ENCODE results near the gene KRT32.

KRT32 gene

GRCh38 chr17:41466988-41467387 is at the start of gene KRT32:
KRT32 (minus strand) TSS chr17:41467386; CDS start chr17:41467325, 61 bp downstream.
- DNase-seq = no peak

GRCh38 chr17:41516830-41517283 is 49.7 kb upstream of the KRT32 start:
- DNase-seq = no peak

GRCh38 chr17:41516147-41516829 is 49.1 kb upstream of the KRT32 start:
- no peak for DNase-seq

DNA sequence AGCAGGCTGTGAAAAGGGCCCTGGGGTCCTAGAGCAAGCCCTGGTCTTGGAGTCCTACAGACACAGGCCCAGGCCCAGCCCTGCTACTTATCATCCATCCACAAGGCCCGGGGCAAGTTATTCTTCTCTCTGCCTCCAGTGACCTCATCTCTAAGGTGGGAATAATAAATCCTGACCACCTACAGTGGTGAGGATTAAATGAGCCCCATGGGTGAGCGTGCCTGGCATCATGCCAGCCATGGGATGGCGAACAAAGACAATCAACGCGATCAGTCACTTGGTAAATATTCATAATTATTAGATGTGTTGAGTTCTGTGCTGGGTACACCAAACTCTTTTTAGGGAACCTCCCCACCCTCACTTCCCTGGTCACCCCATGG is 46.0 kb upstream of the KRT32 start:
- no peak for DNase-seq

DNA sequence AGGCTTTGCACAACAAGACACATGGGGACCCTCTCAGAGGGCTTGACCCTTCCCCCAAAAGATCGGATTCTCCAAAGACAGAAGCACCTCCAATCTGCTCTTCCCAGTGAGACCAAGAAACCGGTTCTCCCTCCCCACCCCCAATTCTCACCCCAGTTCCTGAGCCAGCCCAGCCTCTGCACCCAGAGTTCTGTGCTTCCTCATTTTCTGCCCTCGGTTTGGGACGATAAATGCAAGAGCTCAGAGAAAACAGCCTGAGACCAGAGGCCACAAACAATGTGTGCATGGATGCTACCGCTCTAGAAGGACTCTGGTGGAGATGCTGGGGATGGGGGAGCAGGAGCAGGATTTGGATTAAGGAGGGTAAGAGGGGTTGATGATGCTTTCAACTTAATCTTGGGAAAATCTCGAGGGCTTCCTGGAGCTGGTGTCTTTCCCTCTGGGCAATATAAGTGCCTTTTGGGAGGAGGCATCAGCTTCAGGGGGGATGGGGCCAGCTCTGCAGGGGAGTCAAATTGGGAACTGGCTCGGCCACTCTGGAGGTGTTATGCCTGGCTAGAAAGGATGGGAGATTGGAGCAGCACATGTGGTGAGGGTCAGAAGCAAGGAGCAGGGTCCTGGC is 45.5 kb upstream of the KRT32 start:
- DNase-seq = no peak

DNA sequence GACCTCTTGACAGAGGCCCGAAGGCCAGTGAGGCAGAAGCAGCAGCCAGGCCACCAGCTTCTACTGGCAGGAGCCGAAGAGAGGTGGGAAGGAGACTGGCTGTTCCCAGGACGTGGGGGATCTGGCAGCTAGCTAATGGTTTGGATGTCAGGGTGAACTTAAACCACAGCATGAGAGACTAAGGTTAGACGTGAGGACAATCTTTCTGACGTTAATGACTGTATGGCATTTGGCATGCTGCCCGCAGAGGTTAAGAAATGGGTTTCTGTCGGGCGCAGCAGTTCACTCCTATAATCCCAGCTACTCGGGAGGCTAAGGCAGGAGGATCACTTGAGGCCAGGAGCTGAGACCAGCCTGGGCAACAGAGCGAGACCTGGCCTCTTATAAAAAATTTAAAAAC is 44.5 kb upstream of the KRT32 start:
- no peak for DNase-seq

DNA sequence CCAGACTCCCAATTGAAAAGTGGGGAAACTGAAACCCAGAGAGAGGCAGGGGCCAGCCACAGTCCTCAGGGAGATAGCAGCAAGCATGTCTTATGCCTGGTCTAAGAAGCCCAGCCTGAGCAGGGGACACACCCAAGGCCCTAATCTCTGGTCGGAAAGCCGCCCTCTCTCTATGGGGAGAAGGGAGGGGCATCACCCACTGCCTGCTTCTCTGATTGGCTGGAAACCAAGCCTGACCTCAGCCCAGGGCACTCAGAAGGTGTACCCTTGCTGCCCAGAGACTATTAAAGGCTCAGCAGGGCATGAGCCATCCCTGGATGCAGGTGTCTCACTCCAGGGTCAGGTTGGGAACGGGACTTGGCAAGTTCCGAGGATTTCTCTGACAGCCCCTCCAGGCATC is 43.9 kb upstream of the KRT32 start:
- DNase-seq = no peak

DNA sequence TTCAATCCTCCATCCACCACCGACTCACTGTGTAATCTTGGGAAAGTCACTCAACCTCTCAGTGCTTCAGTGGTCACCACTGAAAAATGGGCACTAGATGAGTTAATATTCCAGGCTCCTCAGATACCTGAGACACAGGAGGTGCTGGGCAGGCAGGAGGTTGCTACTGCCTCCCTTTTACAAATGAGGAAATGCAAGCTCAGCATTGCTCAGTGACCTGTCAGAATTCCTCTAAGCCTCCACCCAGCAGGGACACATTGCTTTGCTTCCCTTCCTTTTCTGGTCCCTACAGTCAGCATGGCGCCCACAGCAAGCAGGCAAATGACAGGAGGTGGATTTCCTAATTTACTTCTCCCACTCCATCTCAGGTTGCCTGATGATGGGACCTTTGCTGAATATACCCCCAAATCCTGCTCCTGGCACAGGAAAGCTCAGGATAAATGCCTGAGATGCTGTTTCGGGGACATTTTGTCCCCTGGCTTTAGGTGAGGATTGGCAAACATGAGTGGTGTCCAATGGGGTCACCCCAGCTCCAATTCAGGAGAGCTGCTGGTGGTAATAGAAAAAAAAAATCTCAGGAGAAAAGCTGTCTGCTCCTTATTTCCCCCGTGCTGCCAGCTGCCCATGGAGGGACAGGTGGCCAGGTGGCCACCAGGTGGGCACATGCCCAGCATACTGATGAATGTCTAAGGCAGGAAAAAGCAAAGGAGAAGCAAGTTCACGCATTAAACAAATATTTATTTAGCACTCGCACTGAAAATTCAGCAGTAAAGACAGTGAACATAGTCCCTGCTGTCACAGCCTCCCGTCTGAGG is 43.3 kb upstream of the KRT32 start:
- no peak for DNase-seq

- no peak for DNase-seq
Measured at GRCh38 chr17:41507315-41507880, 40.2 kb upstream of the KRT32 start.

GRCh38 chr17:41505809-41506767 is 38.9 kb upstream of the KRT32 start:
- no peak for DNase-seq

- DNase-seq = no peak
Measured at GRCh38 chr17:41505007-41505808, 38.0 kb upstream of the KRT32 start, which contains the start of gene KRT13. KRT13 (minus strand) TSS chr17:41505612; CDS start chr17:41505550, 62 bp downstream.

DNA sequence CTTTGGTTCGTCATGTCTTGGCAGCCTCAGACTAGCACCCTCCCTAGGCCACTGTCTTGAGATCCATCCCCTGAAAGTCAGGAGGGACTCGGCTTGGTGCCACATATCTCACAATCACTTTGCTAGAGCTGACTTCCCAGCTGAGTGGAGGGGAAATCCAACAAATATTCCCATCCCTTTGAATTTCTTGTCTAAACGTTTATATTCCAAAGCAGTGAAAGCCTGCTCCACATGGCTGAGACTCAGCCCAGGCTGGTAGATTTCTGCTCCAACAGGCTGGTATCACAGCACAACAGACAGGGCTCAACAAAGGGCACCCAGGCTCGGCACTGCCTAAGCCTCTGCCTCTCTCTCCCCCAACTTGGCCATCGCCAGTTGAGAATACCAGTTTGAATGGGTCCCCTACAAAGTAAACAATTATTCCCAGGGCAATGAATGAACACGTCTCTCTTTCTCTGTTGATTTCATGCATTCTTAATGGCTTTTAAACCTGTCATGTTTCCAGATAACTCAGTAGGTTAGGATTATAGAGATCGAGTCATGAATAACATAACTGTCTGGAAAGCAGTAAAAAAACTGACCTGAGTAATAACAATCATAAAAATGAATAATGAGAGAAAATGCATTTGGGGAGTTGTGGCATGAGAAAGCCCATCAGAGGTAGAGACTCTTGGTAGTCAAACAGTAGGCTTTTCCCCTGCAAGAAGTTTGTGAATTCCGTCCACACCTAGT is 37.2 kb upstream of the KRT32 start:
- no peak for DNase-seq

DNA sequence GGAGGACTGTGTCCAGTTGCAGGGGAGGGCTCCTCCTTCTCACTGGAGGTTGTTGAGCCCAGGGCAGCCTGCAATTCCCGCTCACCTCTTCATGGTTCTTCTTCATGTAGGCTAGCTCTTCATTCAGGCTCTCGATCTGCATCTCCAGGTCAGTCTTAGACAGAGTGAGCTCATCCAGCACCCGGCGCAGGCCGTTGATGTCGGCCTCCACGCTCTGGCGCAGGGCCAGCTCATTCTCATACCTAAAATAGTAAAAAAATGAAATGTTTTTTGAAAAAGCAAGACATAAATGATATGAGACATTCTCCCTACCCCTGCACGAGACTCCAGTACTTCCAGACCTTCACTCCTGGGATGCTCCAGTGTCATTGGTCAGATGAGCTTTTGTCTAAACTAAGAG is 36.0 kb upstream of the KRT32 start:
- DNase-seq = no peak

GRCh38 chr17:41500131-41500911 is 33.1 kb upstream of the KRT32 start:
- DNase-seq = no peak

- DNase-seq = no peak
Measured at GRCh38 chr17:41499714-41500113, 32.5 kb upstream of the KRT32 start.

- DNase-seq = no peak
Measured at GRCh38 chr17:41498276-41498675, 31.1 kb upstream of the KRT32 start.

DNA sequence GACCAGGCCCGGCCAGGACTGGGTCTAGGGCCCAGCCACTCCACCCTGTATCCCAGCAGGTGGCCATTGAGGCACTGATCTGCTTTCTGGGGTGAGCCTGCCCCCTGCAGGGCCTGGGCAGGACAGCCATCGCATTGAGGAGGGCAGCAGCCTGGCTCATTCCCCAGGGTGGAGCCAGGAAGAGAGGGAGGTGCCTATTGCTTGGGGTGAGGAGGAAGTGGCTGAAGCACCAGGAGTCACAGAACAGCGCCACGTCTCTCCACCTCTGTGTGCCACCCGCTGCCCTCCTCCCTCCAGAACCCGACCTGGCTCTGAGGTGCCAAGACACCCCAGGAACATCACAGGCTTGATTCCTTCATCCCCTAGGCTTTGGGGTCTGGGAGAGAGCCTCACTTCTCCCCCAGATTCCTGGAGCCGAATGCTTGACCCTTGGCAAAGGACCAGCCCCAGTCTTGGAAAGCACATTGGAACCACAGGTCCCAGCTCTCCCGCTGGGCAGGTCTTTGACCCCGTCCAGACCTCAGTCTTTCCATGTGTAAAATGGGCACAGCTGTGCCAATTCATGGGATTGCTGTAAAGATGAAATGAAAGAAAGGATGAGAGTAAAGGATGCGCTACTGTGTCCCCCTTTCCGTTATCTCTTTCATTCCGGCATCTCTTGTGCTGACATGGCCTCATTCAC is 29.8 kb upstream of the KRT32 start:
- peak in 17 of 58 donors; percentile 2 to 23 (median 7) for DNase-seq

DNA sequence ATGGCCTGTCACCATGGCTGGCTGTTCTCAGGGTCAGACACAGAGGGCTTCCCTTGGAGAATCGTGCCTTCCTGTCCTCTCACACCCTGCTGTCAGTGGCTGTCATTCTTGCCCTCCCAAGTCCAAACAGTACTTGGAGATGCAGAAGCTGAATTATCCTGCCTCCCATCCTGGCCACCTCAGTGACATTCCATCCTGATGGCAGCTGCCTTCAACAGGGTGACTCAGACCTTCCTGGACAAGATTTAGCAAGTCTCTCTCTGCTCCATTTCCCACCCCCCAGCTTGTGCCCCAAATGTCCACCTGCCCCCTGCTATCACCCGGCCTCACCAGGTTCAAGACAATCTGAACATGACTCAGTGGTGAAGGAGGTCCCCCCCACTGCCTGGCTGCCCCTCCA is 27.3 kb upstream of the KRT32 start:
- no peak for DNase-seq
